H1 (cell line): ENCODE results near the gene SMTNL2. TPM values are rescaled to one million over a fixed set of nuclear protein-coding genes. Genes with fewer than 3 reads are reported as not detected.
A peak's percentile ranks its signal among the peaks of the same experiment; 100 is the strongest.

Experiments
- ASH2L ChIP-seq: fragments of 200-600, 300-600 bp; sonication (generic); IDR thresholded peaks from one replicate; pipeline ENCODE4 v1.7.1; 2017; ENCODE audit warnings: low read length
- BACH1 ChIP-seq: IDR thresholded peaks from 2 replicates; pipeline ENCODE4 v1.6.1; 2012; ENCODE audit warnings: low read length, improper control_type of control experiment
- BRCA1 ChIP-seq: IDR thresholded peaks from 2 replicates; pipeline ENCODE4 v1.6.1; 2012; ENCODE audit warnings: low read depth, low read length, improper control_type of control experiment
- CHD1 ChIP-seq: IDR thresholded peaks from 2 replicates; pipeline ENCODE4 v1.6.1; 2012; ENCODE audit warnings: low read depth, low read length, improper control_type of control experiment
- CREB1 ChIP-seq: IDR thresholded peaks from 2 replicates; pipeline ENCODE4 v1.6.1; 2012; ENCODE audit warnings: inconsistent platforms
- EZH2 ChIP-seq: fragments of 200-600 bp; sonication (generic); IDR thresholded peaks from 2 replicates; pipeline ENCODE4 v1.7.1; 2012; ENCODE audit warnings: low read depth, mild to moderate bottlenecking, moderate library complexity, low read length, inconsistent platforms; ENCODE audit not compliant: severe bottlenecking
- GABPA ChIP-seq: IDR thresholded peaks from 2 replicates; pipeline ENCODE4 v1.6.1; 2011; ENCODE audit warnings: mild to moderate bottlenecking, low read length, moderate library complexity, borderline replicate concordance; ENCODE audit not compliant: insufficient read depth
- HDAC6 ChIP-seq: IDR thresholded peaks from one replicate; pipeline ENCODE4 v1.7.1; 2012; ENCODE audit warnings: low read depth, mild to moderate bottlenecking, inconsistent platforms, low read length, moderate library complexity
- POLR2A ChIP-seq, 2 experiments: IDR thresholded peaks; 1 replicate in 1 of 2; 2 replicates in 1 of 2; pipeline ENCODE4 v1.6.1; 2011; ENCODE audit warnings: low read depth in 2 of 2, low read length in 2 of 2, mild to moderate bottlenecking in 2 of 2; ENCODE audit errors: control extremely low read depth in 1 of 2
- RBBP5 ChIP-seq: IDR thresholded peaks from 2 replicates; pipeline ENCODE4 v1.7.1; 2012; ENCODE audit warnings: low read depth, mild to moderate bottlenecking, inconsistent platforms, low read length, moderate library complexity, borderline replicate concordance
- RFX5 ChIP-seq: IDR thresholded peaks from 2 replicates; pipeline ENCODE4 v1.6.1; 2011; ENCODE audit warnings: low read depth, low read length, improper control_type of control experiment, borderline replicate concordance
- RNF2 ChIP-seq: fragments of 200-900, 300-1000 bp; sonication (generic); IDR thresholded peaks from 2 replicates; pipeline ENCODE4 v1.7.1; 2016; ENCODE audit warnings: borderline replicate concordance, low read depth, mild to moderate bottlenecking, antibody characterized with exemption, low read length; ENCODE audit not compliant: poor library complexity, severe bottlenecking; ENCODE audit errors: missing control alignments
- SIN3A ChIP-seq, 2 experiments: IDR thresholded peaks in 1 of 2; conservative IDR thresholded peaks in 1 of 2; 2 replicates each; pipeline ENCODE4 v1.6.1; 2011 to 2012; ENCODE audit warnings: low read length in 2 of 2, improper control_type of control experiment in 1 of 2, low read depth in 1 of 2, mild to moderate bottlenecking in 1 of 2
- SP1 ChIP-seq: IDR thresholded peaks from 2 replicates; pipeline ENCODE4 v1.6.1; 2011; ENCODE audit warnings: low read depth, low read length
- SP2 ChIP-seq: IDR thresholded peaks from 2 replicates; pipeline ENCODE4 v1.6.1; 2012; ENCODE audit warnings: mild to moderate bottlenecking, low read length, inconsistent platforms
- YY1 ChIP-seq: IDR thresholded peaks from 2 replicates; pipeline ENCODE4 v1.6.1; 2011; ENCODE audit warnings: low read depth, mild to moderate bottlenecking, low read length
- ZNF274 ChIP-seq: IDR thresholded peaks from 2 replicates; pipeline ENCODE4 v1.7.0; 2012; ENCODE audit warnings: low read length, borderline replicate concordance; ENCODE audit errors: extremely low read depth
- polyA plus RNA-seq, 7 experiments: library from polyadenylated mRNA; depleted of rRNA in 3 of 7; stranded (reverse) in 5 of 7; unstranded in 2 of 7; fragments of >200 nt in 5 of 7; fragments of 200-250 nt in 2 of 7; gene quantifications; 1 replicate in 5 of 7; 2 replicates in 1 of 7; 4 replicates in 1 of 7; pipeline versions ENCODE4 v1.2.1 to v1.2.3, GENCODE V29; 2011 to 2013; ENCODE audit warnings: missing spikeins in 2 of 7, mixed read lengths in 2 of 7
- total RNA-seq: library from RNA; stranded (reverse); fragmentation: NEBNext Ultra II Directional; extraction: Animal tissue kit (Norgen Biotek cat#: 25700); gene quantifications from 2 replicates; pipeline ENCODE4 v1.2.1, GENCODE V29; 2021
- TF ChIP-seq, protein P1 (sequence below), 3 experiments: IDR thresholded peaks; 1 replicate in 2 of 3; 2 replicates in 1 of 3; pipeline versions ENCODE4 v1.5.1 to v1.6.1; 2011; ENCODE audit warnings: low read length in 3 of 3, mild to moderate bottlenecking in 3 of 3, inconsistent platforms in 2 of 3, low read depth in 1 of 3, moderate library complexity in 1 of 3; ENCODE audit not compliant: insufficient read depth in 1 of 3; ENCODE audit errors: control extremely low read depth in 1 of 3
- TF ChIP-seq, protein P2 (sequence below): IDR thresholded peaks from 2 replicates; pipeline ENCODE4 v1.6.1; 2011; ENCODE audit warnings: low read length, improper control_type of control experiment
- TF ChIP-seq, protein P3 (sequence below): IDR thresholded peaks from 2 replicates; pipeline ENCODE4 v1.6.1; 2012; ENCODE audit warnings: inconsistent platforms

Gene SMTNL2
- total and polyA plus RNA-seq, 2 of the 8 experiments (the other 6 are each of a cell fraction or from before 2014, with no cell fraction given): 3.6 to 4.5 TPM

DNA sequence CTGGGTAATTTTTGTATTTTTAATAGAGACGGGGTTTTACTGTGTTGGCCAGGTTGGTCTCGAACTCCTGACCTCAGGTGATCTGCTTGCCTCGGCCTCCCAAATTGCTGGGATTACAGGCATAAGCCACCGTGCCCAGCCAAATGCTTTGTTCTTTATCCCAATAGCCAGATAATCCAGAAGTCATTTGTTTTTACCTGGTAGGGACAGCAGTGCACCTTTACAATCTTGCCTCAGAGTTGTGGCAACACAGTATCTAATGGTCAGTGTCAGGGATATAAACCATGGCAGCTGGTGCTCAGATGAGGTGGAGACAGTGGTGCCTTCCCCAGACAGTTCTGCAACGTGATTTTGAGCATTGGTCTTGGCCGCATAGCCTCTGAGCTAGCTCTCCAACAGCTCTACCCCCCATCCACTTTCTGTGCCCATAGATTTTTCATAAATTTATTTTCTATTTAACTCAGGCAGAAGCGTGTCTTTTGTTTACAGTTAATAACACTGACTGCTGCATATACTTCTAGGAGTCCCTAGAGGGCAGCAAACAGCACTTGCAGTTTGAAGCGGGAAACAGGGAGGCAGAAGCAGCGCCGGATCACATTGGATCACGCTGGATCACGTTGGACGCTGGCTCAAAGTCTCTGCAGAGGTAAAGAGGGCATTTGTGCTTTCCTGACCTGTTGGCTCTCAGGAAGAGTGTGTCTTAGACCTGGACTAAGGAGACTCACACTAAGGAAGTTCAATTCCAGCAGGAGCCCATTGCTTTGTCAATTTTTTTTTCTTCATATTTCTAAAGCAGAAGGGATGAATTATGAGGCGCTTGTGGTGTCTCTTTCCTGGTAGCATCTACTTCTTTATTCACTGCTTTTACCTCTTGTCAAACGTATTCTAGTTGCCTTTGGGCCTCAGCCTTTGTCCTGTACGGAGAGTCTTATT, 18.9 kb upstream of the SMTNL2 start (continued):
- TF ChIP-seq BRCA1 (no peak), CHD1 (no peak), HDAC6 (no peak), SP1 (no peak), ZNF274 (no peak), RBBP5 (no peak), EZH2 (no peak), RNF2 (no peak), YY1 (no peak), POLR2A (IDR thresholded peaks at IDR 0.05; ENCODE audit: control extremely low read depth in 1 of 2, low read depth in 2 of 2, low read length in 2 of 2) (no peak), SP2 (no peak), ASH2L (no peak), RFX5 (no peak), BACH1 (no peak), CREB1 (0 out of 2 replicates have a peak, but pooled peaks have one; percentile 13), GABPA (peak; percentile 49; the same call in 1 of the 2 replicates), SIN3A (conservative IDR thresholded peaks at IDR 0.05 in 1 of 2, IDR thresholded peaks at IDR 0.05 in 1 of 2; ENCODE audit: low read depth in 1 of 2, low read length in 2 of 2) (no peak)
- TF ChIP-seq, protein P1, sequence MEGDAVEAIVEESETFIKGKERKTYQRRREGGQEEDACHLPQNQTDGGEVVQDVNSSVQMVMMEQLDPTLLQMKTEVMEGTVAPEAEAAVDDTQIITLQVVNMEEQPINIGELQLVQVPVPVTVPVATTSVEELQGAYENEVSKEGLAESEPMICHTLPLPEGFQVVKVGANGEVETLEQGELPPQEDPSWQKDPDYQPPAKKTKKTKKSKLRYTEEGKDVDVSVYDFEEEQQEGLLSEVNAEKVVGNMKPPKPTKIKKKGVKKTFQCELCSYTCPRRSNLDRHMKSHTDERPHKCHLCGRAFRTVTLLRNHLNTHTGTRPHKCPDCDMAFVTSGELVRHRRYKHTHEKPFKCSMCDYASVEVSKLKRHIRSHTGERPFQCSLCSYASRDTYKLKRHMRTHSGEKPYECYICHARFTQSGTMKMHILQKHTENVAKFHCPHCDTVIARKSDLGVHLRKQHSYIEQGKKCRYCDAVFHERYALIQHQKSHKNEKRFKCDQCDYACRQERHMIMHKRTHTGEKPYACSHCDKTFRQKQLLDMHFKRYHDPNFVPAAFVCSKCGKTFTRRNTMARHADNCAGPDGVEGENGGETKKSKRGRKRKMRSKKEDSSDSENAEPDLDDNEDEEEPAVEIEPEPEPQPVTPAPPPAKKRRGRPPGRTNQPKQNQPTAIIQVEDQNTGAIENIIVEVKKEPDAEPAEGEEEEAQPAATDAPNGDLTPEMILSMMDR (IDR thresholded peaks at IDR 0.05; ENCODE audit: control extremely low read depth in 1 of 3, insufficient read depth in 1 of 3, low read depth in 1 of 3, low read length in 3 of 3): peak; percentile 61 to 88 (median 78)
- TF ChIP-seq, protein P2, sequence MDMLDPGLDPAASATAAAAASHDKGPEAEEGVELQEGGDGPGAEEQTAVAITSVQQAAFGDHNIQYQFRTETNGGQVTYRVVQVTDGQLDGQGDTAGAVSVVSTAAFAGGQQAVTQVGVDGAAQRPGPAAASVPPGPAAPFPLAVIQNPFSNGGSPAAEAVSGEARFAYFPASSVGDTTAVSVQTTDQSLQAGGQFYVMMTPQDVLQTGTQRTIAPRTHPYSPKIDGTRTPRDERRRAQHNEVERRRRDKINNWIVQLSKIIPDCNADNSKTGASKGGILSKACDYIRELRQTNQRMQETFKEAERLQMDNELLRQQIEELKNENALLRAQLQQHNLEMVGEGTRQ: peak; percentile 33; the same call in 1 of the 2 replicates
- TF ChIP-seq, protein P3, sequence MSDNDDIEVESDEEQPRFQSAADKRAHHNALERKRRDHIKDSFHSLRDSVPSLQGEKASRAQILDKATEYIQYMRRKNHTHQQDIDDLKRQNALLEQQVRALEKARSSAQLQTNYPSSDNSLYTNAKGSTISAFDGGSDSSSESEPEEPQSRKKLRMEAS: peak; percentile 94
